DND-41 (cell line): ENCODE data around the gene GNAS.

Experiments
- CTCF ChIP-seq: IDR thresholded peaks from 2 replicates; pipeline ENCODE4 v1.5.1; 2012; ENCODE audit warnings: borderline replicate concordance, low read length, moderate library complexity, mild to moderate bottlenecking; ENCODE audit not compliant: poor library complexity, severe bottlenecking; ENCODE audit errors: extremely low read depth
- EZH2 ChIP-seq: IDR thresholded peaks from 3 replicates; pipeline ENCODE4 v1.6.1; 2012; ENCODE audit warnings: borderline replicate concordance, low read depth, mild to moderate bottlenecking, moderate library complexity, low read length, inconsistent platforms; ENCODE audit not compliant: severe bottlenecking

- TF ChIP-seq CTCF (no peak), EZH2 (no peak)
Measured at GRCh38 chr20:58839991-58840747, 12.3 kb upstream of the GNAS start.
